H1 (cell line): ENCODE data around the gene CHMP4B. TPM values are rescaled to one million over a fixed set of nuclear protein-coding genes. Genes with fewer than 3 reads are reported as not detected.
A peak's percentile ranks its signal among the peaks of the same experiment; 100 is the strongest.

Experiments
- BACH1 ChIP-seq: IDR thresholded peaks from 2 replicates; pipeline ENCODE4 v1.6.1; 2012; ENCODE audit warnings: low read length, improper control_type of control experiment
- GABPA ChIP-seq: IDR thresholded peaks from 2 replicates; pipeline ENCODE4 v1.6.1; 2011; ENCODE audit warnings: mild to moderate bottlenecking, low read length, moderate library complexity, borderline replicate concordance; ENCODE audit not compliant: insufficient read depth
- HDAC2 ChIP-seq, 2 experiments: fragments of 300-600 bp in 1 of 2; sonication (generic) in 1 of 2; IDR thresholded peaks; 2 replicates each; pipeline ENCODE4 v1.6.1; 2011 to 2012; ENCODE audit warnings: low read depth in 2 of 2, low read length in 2 of 2, mild to moderate bottlenecking in 2 of 2, moderate library complexity in 2 of 2, borderline replicate concordance in 1 of 2, inconsistent platforms in 1 of 2
- KDM5A ChIP-seq: fragments of 200-600 bp; IDR thresholded peaks from 2 replicates; pipeline ENCODE4 v1.7.1; 2012; ENCODE audit warnings: mild to moderate bottlenecking, low read length, inconsistent platforms, mixed read lengths
- MAFK ChIP-seq: IDR thresholded peaks from 2 replicates; pipeline ENCODE4 v1.6.1; 2012; ENCODE audit warnings: low read depth, mild to moderate bottlenecking, improper control_type of control experiment, low read length
- POU5F1 ChIP-seq: IDR thresholded peaks from 2 replicates; pipeline ENCODE4 v1.6.1; 2011; ENCODE audit warnings: low read depth, mild to moderate bottlenecking, low read length, moderate library complexity
- SAP30 ChIP-seq: fragments of 300-600 bp; sonication (generic); IDR thresholded peaks from 2 replicates; pipeline ENCODE4 v1.7.1; 2012; ENCODE audit warnings: low read length, moderate library complexity, mild to moderate bottlenecking, inconsistent platforms; ENCODE audit not compliant: insufficient read depth, insufficient replicate concordance
- SIX5 ChIP-seq: IDR thresholded peaks from 2 replicates; pipeline ENCODE4 v1.6.1; 2011; ENCODE audit warnings: mild to moderate bottlenecking, low read depth, low read length
- YY1 ChIP-seq: IDR thresholded peaks from 2 replicates; pipeline ENCODE4 v1.6.1; 2011; ENCODE audit warnings: low read depth, mild to moderate bottlenecking, low read length
- ZNF274 ChIP-seq: IDR thresholded peaks from 2 replicates; pipeline ENCODE4 v1.7.0; 2012; ENCODE audit warnings: low read length, borderline replicate concordance; ENCODE audit errors: extremely low read depth
- polyA plus RNA-seq, 7 experiments: library from polyadenylated mRNA; depleted of rRNA in 3 of 7; stranded (reverse) in 5 of 7; unstranded in 2 of 7; fragments of >200 nt in 5 of 7; fragments of 200-250 nt in 2 of 7; gene quantifications; 1 replicate in 5 of 7; 2 replicates in 1 of 7; 4 replicates in 1 of 7; pipeline versions ENCODE4 v1.2.1 to v1.2.3, GENCODE V29; 2011 to 2013; ENCODE audit warnings: missing spikeins in 2 of 7, mixed read lengths in 2 of 7
- total RNA-seq: library from RNA; stranded (reverse); fragmentation: NEBNext Ultra II Directional; extraction: Animal tissue kit (Norgen Biotek cat#: 25700); gene quantifications from 2 replicates; pipeline ENCODE4 v1.2.1, GENCODE V29; 2021
- TF ChIP-seq, protein P1 (sequence below): IDR thresholded peaks from 2 replicates; pipeline ENCODE4 v1.6.1; 2011; ENCODE audit warnings: low read length, improper control_type of control experiment

CHMP4B gene
- total and polyA plus RNA-seq, 2 of the 8 experiments (the other 6 are each of a cell fraction or from before 2014, with no cell fraction given), result 38.6 to 66.3 TPM

DNA sequence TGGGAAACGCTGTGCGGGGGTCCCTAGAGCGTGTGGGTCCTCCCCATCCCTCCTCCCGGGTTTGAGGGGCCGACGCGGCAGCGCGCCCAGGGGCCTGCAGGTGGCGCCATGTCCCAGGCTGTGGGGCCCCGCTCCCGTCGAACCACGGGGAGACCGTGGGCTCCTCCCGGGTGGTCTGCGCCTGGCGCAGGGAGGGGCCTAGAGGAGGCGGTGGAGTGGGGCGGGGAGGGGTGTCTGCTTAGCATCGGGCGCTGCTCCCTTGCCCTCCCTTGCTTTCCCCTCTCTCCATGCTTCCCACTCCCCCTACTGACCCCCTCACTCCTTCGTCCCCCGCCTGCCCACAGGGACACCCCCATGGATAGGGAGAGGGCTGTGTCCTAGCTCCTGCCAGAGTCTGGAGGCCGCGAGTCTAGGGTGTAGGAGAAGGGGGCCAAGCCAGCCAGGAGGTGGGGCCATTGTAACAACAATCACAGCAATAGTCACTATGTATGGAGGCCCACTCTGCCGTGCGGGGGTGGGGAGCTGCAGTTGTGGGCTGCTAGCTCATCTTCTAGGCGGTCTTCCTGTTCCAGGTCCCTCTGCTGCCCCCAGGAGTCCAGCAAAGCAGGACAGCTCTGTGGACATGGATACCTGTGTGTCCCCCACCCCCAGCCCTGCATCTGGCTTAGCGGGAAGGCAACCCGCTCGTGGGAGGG is 51.7 kb downstream of the CHMP4B start (continued):
- TF ChIP-seq, protein P1, sequence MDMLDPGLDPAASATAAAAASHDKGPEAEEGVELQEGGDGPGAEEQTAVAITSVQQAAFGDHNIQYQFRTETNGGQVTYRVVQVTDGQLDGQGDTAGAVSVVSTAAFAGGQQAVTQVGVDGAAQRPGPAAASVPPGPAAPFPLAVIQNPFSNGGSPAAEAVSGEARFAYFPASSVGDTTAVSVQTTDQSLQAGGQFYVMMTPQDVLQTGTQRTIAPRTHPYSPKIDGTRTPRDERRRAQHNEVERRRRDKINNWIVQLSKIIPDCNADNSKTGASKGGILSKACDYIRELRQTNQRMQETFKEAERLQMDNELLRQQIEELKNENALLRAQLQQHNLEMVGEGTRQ, result no peak
- TF ChIP-seq MAFK (no peak), SIX5 (no peak), SAP30 (no peak), GABPA (no peak), ZNF274 (no peak), POU5F1 (no peak), YY1 (no peak), BACH1 (peak; percentile 39; the same call in 1 of the 2 replicates), HDAC2 (IDR thresholded peaks at IDR 0.05; ENCODE audit: borderline replicate concordance in 1 of 2, low read depth in 2 of 2, low read length in 2 of 2) (0 out of 4 replicates have a peak, but pooled peaks of 1 of the 2 experiments have one; percentile 58), KDM5A (no peak)
